ENCODE data around the gene CCDC73. TPM values are rescaled to one million over a fixed set of nuclear protein-coding genes. Genes with fewer than 3 reads are reported as not detected.
A peak's percentile ranks its signal among the peaks of the same experiment; 100 is the strongest.
"Not testable (repeated sequence)": the region's sequence is repeated elsewhere in the genome, so short reads cannot be mapped to it uniquely, and the experiment has no call there.

Gene CCDC73
- polyA plus RNA-seq, 1 of the 3 experiments (the other 2 are of a cell fraction) = not detected

DNA sequence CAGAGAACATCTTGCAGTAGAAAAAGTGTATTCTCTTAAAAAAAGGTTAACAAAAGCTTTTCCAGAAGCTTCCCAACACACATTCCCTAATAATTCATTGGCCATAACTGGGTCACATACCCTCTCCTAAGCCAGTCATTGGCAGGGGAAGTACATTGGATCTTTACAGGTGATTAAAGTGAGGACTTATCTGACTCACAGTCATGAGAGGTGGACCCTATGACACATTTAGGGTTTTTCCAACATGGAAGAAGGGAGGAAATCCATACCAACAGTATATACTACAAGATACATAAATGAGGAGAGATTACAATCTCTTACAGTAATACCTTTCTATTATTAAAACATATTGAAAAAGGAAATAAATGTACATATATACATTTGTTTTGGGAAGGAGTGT lies 72.2 kb downstream of the CCDC73 start:
- no peak overlapping the region for H2AFZ ChIP-seq (ENCODE audit: low read depth)

DNA sequence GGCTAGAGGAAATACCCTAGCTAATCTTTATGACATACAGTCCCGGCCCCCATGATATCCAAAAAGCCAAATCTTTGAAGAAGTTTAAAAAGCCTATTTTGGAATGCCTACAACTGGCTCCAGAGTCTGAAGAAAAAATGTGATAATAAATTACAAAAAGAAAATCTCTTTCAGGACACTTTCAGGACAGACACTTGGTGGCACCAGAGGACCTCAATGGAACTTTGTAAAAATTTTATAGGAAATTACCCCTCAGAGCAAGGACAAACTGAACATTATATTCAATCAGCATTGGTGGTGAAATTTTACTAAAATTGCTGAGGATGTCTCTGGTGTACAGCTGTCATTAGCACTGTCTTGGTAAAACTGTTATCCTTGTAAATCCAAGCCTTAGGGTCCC lies 81.0 kb downstream of the CCDC73 start:
- Histone ChIP-seq H3K36me3 (replicated peaks in 1 of 2; ENCODE audit: control insufficient read depth in 1 of 2, insufficient read depth in 2 of 2, low read length in 1 of 2) (no peaks in the 10 kb centered on the region), H3K27ac (ENCODE audit: low read depth in 2 of 2, low read length in 1 of 2) (no peak overlapping the region), H3K27me3 (ENCODE audit: insufficient read depth) (0 out of 2 replicates have a peak, but pooled peaks cover 4% of the 10 kb centered on the region), H2AFZ (ENCODE audit: low read depth) (no peak overlapping the region), H3K9ac (no peak overlapping the region), H3K4me3 (ENCODE audit: low read depth in 2 of 2, low read length in 1 of 2) (no peak overlapping the region), H3K9me3 (no peaks in the 10 kb centered on the region), H3K9me2 (no peaks in the 10 kb centered on the region), H3K79me2 (ENCODE audit: insufficient read depth) (no peaks in the 10 kb centered on the region), H4K20me1 (ENCODE audit: insufficient read depth) (no peaks in the 10 kb centered on the region), H3K4me1 (ENCODE audit: control insufficient read depth in 1 of 2, insufficient read depth in 2 of 2, low read depth in 1 of 2, low read length in 1 of 2) (no peaks in the 10 kb centered on the region), H3F3A (replicated peaks; ENCODE audit: insufficient read depth) (no peaks in the 10 kb centered on the region), H3K4me2 (no peak overlapping the region)
- ChIA-PET CTCF (interaction anchor here (0.6 to 3.3 kb wide), 6 partner anchors 12 to 84 kb away, joined by 3 to 7 read pairs (median 4); no protein-coding TSS in a partner anchor), POLR2A (no interaction called here)
- 0% methylated on average over 1 of the region's 1 CpG for WGBS (ENCODE audit: low lambda C conversion rate)
- no peak for DNase-seq
- no peak for TF ChIP-seq EP300 (IDR thresholded peaks at IDR 0.05; ENCODE audit: borderline replicate concordance in 1 of 2, low read depth in 1 of 2, low read length in 1 of 2)
- TF ChIP-seq RCOR1 (IDR thresholded peaks at IDR 0.05; ENCODE audit: low read length) = no peak
- TF ChIP-seq TAF1 (IDR thresholded peaks at IDR 0.05; ENCODE audit: borderline replicate concordance, low read depth, low read length) = no peak
- peak; percentile 32 for TF ChIP-seq SMC3 (IDR thresholded peaks at IDR 0.05; ENCODE audit: low read depth, low read length)
- no peak for TF ChIP-seq JUND (IDR thresholded peaks at IDR 0.05)
- TF ChIP-seq, protein P1, sequence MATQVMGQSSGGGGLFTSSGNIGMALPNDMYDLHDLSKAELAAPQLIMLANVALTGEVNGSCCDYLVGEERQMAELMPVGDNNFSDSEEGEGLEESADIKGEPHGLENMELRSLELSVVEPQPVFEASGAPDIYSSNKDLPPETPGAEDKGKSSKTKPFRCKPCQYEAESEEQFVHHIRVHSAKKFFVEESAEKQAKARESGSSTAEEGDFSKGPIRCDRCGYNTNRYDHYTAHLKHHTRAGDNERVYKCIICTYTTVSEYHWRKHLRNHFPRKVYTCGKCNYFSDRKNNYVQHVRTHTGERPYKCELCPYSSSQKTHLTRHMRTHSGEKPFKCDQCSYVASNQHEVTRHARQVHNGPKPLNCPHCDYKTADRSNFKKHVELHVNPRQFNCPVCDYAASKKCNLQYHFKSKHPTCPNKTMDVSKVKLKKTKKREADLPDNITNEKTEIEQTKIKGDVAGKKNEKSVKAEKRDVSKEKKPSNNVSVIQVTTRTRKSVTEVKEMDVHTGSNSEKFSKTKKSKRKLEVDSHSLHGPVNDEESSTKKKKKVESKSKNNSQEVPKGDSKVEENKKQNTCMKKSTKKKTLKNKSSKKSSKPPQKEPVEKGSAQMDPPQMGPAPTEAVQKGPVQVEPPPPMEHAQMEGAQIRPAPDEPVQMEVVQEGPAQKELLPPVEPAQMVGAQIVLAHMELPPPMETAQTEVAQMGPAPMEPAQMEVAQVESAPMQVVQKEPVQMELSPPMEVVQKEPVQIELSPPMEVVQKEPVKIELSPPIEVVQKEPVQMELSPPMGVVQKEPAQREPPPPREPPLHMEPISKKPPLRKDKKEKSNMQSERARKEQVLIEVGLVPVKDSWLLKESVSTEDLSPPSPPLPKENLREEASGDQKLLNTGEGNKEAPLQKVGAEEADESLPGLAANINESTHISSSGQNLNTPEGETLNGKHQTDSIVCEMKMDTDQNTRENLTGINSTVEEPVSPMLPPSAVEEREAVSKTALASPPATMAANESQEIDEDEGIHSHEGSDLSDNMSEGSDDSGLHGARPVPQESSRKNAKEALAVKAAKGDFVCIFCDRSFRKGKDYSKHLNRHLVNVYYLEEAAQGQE (IDR thresholded peaks at IDR 0.05; ENCODE audit: low read depth, low read length) = no peak
- TF ChIP-seq, protein P2, sequence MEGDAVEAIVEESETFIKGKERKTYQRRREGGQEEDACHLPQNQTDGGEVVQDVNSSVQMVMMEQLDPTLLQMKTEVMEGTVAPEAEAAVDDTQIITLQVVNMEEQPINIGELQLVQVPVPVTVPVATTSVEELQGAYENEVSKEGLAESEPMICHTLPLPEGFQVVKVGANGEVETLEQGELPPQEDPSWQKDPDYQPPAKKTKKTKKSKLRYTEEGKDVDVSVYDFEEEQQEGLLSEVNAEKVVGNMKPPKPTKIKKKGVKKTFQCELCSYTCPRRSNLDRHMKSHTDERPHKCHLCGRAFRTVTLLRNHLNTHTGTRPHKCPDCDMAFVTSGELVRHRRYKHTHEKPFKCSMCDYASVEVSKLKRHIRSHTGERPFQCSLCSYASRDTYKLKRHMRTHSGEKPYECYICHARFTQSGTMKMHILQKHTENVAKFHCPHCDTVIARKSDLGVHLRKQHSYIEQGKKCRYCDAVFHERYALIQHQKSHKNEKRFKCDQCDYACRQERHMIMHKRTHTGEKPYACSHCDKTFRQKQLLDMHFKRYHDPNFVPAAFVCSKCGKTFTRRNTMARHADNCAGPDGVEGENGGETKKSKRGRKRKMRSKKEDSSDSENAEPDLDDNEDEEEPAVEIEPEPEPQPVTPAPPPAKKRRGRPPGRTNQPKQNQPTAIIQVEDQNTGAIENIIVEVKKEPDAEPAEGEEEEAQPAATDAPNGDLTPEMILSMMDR (IDR thresholded peaks at IDR 0.05) = peak; percentile 64
- TF ChIP-seq RAD21 (IDR thresholded peaks at IDR 0.05; ENCODE audit: low read length) = peak; percentile 66

More for the DNA sequence above, 72.2 kb downstream of the CCDC73 start:
- no peaks in the 10 kb centered on the region for H3K36me3 ChIP-seq (replicated peaks in 1 of 2; ENCODE audit: control insufficient read depth in 1 of 2, insufficient read depth in 2 of 2, low read length in 1 of 2)
- no peaks in the 10 kb centered on the region for H4K20me1 ChIP-seq (ENCODE audit: insufficient read depth)
- H3K27ac ChIP-seq (ENCODE audit: low read depth in 2 of 2, low read length in 1 of 2) = no peak overlapping the region
- ChIA-PET POLR2A (no interaction called here), CTCF (no interaction called here)
- H3K4me1 ChIP-seq (ENCODE audit: control insufficient read depth in 1 of 2, insufficient read depth in 2 of 2, low read depth in 1 of 2, low read length in 1 of 2) = no peaks in the 10 kb centered on the region
- no peaks in the 10 kb centered on the region; the same call in 1 of the 2 replicates for H3K27me3 ChIP-seq (ENCODE audit: insufficient read depth)
- H3K4me3 ChIP-seq (ENCODE audit: low read depth in 2 of 2, low read length in 1 of 2) = no peak overlapping the region
- H3K9me3 ChIP-seq = no peaks in the 10 kb centered on the region
- no peak for TF ChIP-seq EP300 (IDR thresholded peaks at IDR 0.05; ENCODE audit: borderline replicate concordance in 1 of 2, low read depth in 1 of 2, low read length in 1 of 2)
- no peak for TF ChIP-seq FOSL2 (IDR thresholded peaks at IDR 0.05; ENCODE audit: borderline replicate concordance, low read depth)
- no peaks in the 10 kb centered on the region for H3K9me2 ChIP-seq
- H3K9ac ChIP-seq = no peak overlapping the region
- no peak for DNase-seq
- H3K79me2 ChIP-seq (ENCODE audit: insufficient read depth) = no peaks in the 10 kb centered on the region
- no peak overlapping the region for H3K4me2 ChIP-seq
- H3F3A ChIP-seq (replicated peaks; ENCODE audit: insufficient read depth) = no peaks in the 10 kb centered on the region

DNA sequence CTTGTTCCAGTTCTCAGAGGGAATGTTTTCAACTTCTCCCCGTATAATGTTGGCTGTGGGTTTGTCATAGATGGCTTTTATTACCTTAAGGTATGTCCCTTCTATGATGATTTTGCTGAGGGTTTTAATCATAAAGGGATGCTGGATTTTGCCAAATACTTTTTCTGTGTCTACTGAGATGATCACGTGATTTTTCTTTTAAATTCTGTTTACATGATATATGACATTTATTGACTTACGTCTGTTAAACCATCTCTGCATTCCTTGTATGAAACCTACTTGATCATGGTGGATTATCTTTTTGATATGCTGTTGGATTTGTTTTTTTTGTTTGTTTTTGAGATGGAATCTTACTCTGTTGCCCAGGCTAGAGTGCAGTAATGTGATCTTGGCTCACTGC lies 85.5 kb downstream of the CCDC73 start:
- H4K20me1 ChIP-seq (ENCODE audit: insufficient read depth); H3K4me3 ChIP-seq (ENCODE audit: low read depth in 2 of 2, low read length in 1 of 2); H3K9me2 ChIP-seq; H3K79me2 ChIP-seq (ENCODE audit: insufficient read depth); POLR2A ChIA-PET; CTCF ChIA-PET; DNase-seq; H2AFZ ChIP-seq (ENCODE audit: low read depth); H3K9ac ChIP-seq; H3K9me3 ChIP-seq; H3K27me3 ChIP-seq (ENCODE audit: insufficient read depth); H3K4me2 ChIP-seq; H3K27ac ChIP-seq (ENCODE audit: low read depth in 2 of 2, low read length in 1 of 2); H3K36me3 ChIP-seq (replicated peaks in 1 of 2; ENCODE audit: control insufficient read depth in 1 of 2, insufficient read depth in 2 of 2, low read length in 1 of 2): not testable (repeated sequence)
- WGBS (ENCODE audit: low lambda C conversion rate) = 48% methylated on average over 3 of the region's 3 CpGs
- Histone ChIP-seq H3K4me1 (ENCODE audit: control insufficient read depth in 1 of 2, insufficient read depth in 2 of 2, low read depth in 1 of 2, low read length in 1 of 2) (peaks cover 0 to 17% of the 10 kb centered on the region in 2 experiments; a peak in 1 of 4 replicates), H3F3A (replicated peaks; ENCODE audit: insufficient read depth) (peaks cover 22% of the 10 kb centered on the region)

All from SK-N-SH (cell line).